A549 treated with RU486 at 1 μM for 4 hours (cell line): ENCODE results near the gene MUC21. TPM values are rescaled to one million over a fixed set of nuclear protein-coding genes. Genes with fewer than 3 reads are reported as not detected.

Experiments
- total RNA-seq: library from RNA; stranded (reverse); fragments of 200-300 nt; extraction: Qiagen RNA extraction; gene quantifications from 5 replicates; pipeline ENCODE4 v1.2.3, GENCODE V29; 2022; ENCODE audit warnings: low read depth

MUC21 gene
- not detected in 5 replicates for total RNA-seq

DNA sequence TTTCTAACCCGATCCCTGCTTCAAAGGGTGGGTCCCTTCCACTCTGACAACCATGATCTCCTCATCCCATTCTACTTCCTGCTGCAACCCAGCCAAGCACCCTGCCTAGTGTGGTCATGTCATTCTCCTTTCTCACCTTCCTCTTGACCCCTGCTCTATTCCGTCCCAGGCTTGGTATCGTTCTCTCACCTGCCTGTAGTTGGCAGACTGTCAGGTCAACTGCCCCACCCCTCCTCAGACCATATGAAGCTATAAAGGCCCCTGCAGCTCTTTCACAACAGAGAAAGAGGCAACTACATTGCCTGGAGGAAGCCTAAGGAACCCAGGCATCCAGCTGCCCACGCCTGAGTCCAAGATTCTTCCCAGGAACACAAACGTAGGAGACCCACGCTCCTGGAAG is at the start of gene MUC21:
MUC21 (plus strand) TSS at position 280 of the 400 bp plus-strand sequence. CDS start 241 bp downstream, outside the sequence.

DNA sequence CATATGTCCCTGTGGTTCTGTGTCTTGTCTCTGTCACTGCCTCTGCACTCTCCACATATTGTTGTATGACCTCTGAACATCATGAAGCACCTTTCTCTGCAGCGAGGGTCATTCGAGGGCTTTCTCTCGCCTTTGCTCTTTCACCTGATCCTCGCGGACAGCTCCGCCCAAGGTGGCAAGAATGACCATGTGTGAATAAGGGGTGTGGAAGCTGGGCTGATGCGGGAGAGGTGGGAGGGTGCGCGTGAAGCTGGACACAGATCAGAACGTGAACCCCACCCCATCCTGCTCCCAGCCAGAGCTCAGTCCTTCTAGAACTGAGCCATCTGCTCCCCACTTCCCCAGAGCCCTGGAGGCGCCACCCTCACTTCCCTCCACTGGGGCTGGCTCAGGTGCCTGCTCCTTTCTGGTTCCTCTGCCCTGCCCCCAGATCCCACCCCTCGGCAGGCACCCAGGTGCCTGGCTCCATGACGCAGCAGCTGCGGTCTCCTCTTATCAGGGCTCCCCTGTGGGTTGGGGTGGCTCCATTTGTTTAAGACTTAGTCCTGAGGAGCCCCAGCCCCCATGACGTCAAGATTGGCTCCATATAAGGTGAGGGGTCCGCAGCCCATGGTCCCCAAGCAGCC is 43.0 kb upstream of the MUC21 start, which contains the start of gene MUCL3:
MUCL3 (plus strand) TSS at position 613 of the 626 bp plus-strand sequence. CDS start 27 bp downstream, outside the sequence.

DNA sequence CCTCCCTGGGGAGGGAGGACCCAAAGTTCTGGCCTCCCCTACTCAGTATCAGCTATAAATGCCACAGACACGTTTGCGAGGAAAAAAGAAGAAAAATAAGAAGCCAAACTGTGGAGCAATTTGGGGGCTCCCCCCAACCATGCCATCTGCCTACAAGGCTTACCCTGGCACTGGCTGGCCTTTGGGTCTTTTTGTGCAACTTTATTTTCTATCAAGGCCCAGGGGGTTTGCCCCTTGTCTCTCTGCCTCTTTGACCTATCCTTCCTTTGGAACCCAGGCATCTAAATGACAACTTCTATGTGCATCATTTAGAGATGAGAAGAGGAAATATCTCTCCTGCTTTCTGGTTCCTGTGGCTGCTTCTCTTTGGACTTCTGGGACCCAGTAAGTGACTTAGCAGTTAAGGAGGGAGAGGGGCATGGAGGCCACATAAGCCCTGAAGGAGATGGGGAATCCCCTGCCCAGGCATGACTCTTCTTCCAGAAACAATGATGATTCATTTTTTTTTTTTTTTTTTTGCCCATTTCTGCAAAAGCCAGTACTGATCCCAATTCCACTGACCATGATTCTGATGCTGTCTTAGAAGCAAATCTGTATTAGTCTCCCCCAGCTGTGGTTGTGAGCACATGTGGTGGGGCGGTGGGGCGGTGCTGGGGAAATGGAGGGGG is 27.0 kb downstream of the MUC21 start, which contains the start of gene MUC22:
MUC22 (plus strand) TSS at position 82 of the 668 bp plus-strand sequence; CDS start at position 315, 233 bp downstream.

Other genes with a start within 250 kb of the MUC21 start
- gene FLOT1, start 241.0 kb upstream of the MUC21 start, total RNA-seq, result 74.8 to 92.4 TPM (median 91.3 TPM) in 5 replicates
- 97.7 to 162 TPM (median 152 TPM) in 5 replicates for gene IER3, start 239.2 kb upstream of the MUC21 start, total RNA-seq
- 42.6 to 57.5 TPM (median 51.4 TPM) in 5 replicates for gene DDR1, start 99.2 kb upstream of the MUC21 start, total RNA-seq
- 14.8 to 23.5 TPM (median 19.2 TPM) in 5 replicates for gene GTF2H4, start 75.5 kb upstream of the MUC21 start, total RNA-seq
- 9.1 to 11.7 TPM (median 11.2 TPM) in 5 replicates for gene VARS2, start 69.5 kb upstream of the MUC21 start, total RNA-seq
- gene SFTA2, start 51.5 kb upstream of the MUC21 start, total RNA-seq, result not detected in 5 replicates
- 0.01 to 0.05 TPM (median 0.02 TPM) in 3 of 5 replicates, not detected in the others for gene MUCL3, start 42.7 kb upstream of the MUC21 start, total RNA-seq
- gene MUC22, start 26.8 kb downstream of the MUC21 start, total RNA-seq, result 0.01 to 0.03 TPM in 2 of 5 replicates, not detected in the others
- gene C6orf15, start 128.9 kb downstream of the MUC21 start, total RNA-seq, result not detected in 5 replicates
- gene PSORS1C1, start 131.1 kb downstream of the MUC21 start, total RNA-seq, result 3.0 to 4.4 TPM (median 4.1 TPM) in 5 replicates
- not detected in 5 replicates for gene CDSN, start 136.7 kb downstream of the MUC21 start, total RNA-seq
- not detected in 5 replicates for gene PSORS1C2, start 155.3 kb downstream of the MUC21 start, total RNA-seq
- gene CCHCR1, start 174.1 kb downstream of the MUC21 start, total RNA-seq, result 6.5 to 7.3 TPM (median 6.7 TPM) in 5 replicates
- gene TCF19, start 174.9 kb downstream of the MUC21 start, total RNA-seq, result 12.1 to 15.0 TPM (median 13.7 TPM) in 5 replicates
- 2.8 to 6.0 TPM (median 4.1 TPM) in 5 replicates for gene POU5F1, start 187.0 kb downstream of the MUC21 start, total RNA-seq